ENCODE data around the gene YIPF2. TPM values are rescaled to one million over a fixed set of nuclear protein-coding genes. Genes with fewer than 3 reads are reported as not detected.

YIPF2 gene
- 48.5 and 56.7 TPM in 2 replicates for total RNA-seq

GRCh38 chr19:10928563-10929401 is at the start of gene YIPF2, which contains the start of gene TIMM29:
TSS of gene YIPF2 (minus strand) at chr19:10928639. CDS start at chr19:10928410, 229 bp downstream.
TSS of gene TIMM29 (plus strand) at chr19:10928811. CDS start at chr19:10928823, 12 bp downstream.
- DNase-seq (ENCODE audit: low read depth), result peak; percentile 80
- H3K4me3 ChIP-seq (ENCODE audit: low read depth, low read length), result peak within 1 kb of the TSS; percentile 92
- TF ChIP-seq CTCF (conservative IDR thresholded peaks at IDR 0.05; ENCODE audit: low read depth, low read length), result no peak

GRCh38 chr19:10977742-10978092 is 49.3 kb upstream of the YIPF2 start:
- H3K4me3 ChIP-seq (ENCODE audit: low read depth, low read length), result no peak overlapping the region
- TF ChIP-seq CTCF (conservative IDR thresholded peaks at IDR 0.05; ENCODE audit: low read depth, low read length), result no peak
- no peak for DNase-seq (ENCODE audit: low read depth)

- TF ChIP-seq CTCF (conservative IDR thresholded peaks at IDR 0.05; ENCODE audit: low read depth, low read length), result no peak
- H3K4me3 ChIP-seq (ENCODE audit: low read depth, low read length), result peak overlapping the region; percentile 28
- no peak for DNase-seq (ENCODE audit: low read depth)
These were observed 47.9 kb upstream of the YIPF2 start for GRCh38 chr19:10976131-10976892.

GRCh38 chr19:10975374-10976130 is 47.1 kb upstream of the YIPF2 start:
- no peak for TF ChIP-seq CTCF (conservative IDR thresholded peaks at IDR 0.05; ENCODE audit: low read depth, low read length)
- no peak for DNase-seq (ENCODE audit: low read depth)
- peak overlapping the region; percentile 28 for H3K4me3 ChIP-seq (ENCODE audit: low read depth, low read length)

GRCh38 chr19:10971107-10971726 is 42.8 kb upstream of the YIPF2 start:
- DNase-seq (ENCODE audit: low read depth), result no peak
- no peak for TF ChIP-seq CTCF (conservative IDR thresholded peaks at IDR 0.05; ENCODE audit: low read depth, low read length)
- no peak overlapping the region for H3K4me3 ChIP-seq (ENCODE audit: low read depth, low read length)

GRCh38 chr19:10968527-10969135 is 40.2 kb upstream of the YIPF2 start:
- H3K4me3 ChIP-seq (ENCODE audit: low read depth, low read length), result no peak overlapping the region
- DNase-seq (ENCODE audit: low read depth), result no peak
- peak; percentile 40 for TF ChIP-seq CTCF (conservative IDR thresholded peaks at IDR 0.05; ENCODE audit: low read depth, low read length)

Measured in epithelial cell of proximal tubule (primary cell).